Naive thymus-derived CD8-positive, alpha-beta T cell (primary cell): ENCODE measurements around the gene FAM241A. TPM values are rescaled to one million over a fixed set of nuclear protein-coding genes. Genes with fewer than 3 reads are reported as not detected.
"Not testable (repeated sequence)": the region's sequence is repeated elsewhere in the genome, so short reads cannot be mapped to it uniquely, and the experiment has no call there.

Experiments used
- ATAC-seq, 2 donors: fragments of 150-1000 bp; cut with Tn5 transposase in 1 of 2; sonication (Bioruptor Pico), chemical (Tn5 transposase) in 1 of 2; 1 replicate in 1 of 2; 2 replicates in 1 of 2; pipeline ENCODE4 v1.10.0; 2021; ENCODE audit warnings: mild to moderate bottlenecking in 2 of 2, moderate library complexity in 2 of 2
- POLR2A ChIA-PET: fragments of 350-600 bp; sonication (Branson Sonifier 250); formaldehyde crosslinking; loops from one replicate; lab custom pipeline; 2021; ENCODE audit warnings: antibody characterized with exemption; lab: Charles Lee
- DNase-seq, 10 donors: peaks; one replicate each; pipeline versions ENCODE4 v3.0.0 to v3.0.0-alpha.2; 2020 to 2022
- H3K27ac Mint-ChIP-seq, 10 donors: one replicate each; pipeline ENCODE4 v1.8.0; 2020 to 2022; ENCODE audit warnings: mild to moderate bottlenecking in 10 of 10, mixed read lengths in 10 of 10, moderate library complexity in 4 of 10, inconsistent platforms in 1 of 10
- H3K27me3 Mint-ChIP-seq, 5 donors: one replicate each; pipeline ENCODE4 v1.8.0; 2021 to 2022; ENCODE audit warnings: mixed read lengths in 5 of 5
- H3K36me3 Mint-ChIP-seq, 3 donors: one replicate each; pipeline ENCODE4 v1.8.0; 2020 to 2022; ENCODE audit warnings: mixed read lengths in 3 of 3, mild to moderate bottlenecking in 2 of 3, inconsistent platforms in 1 of 3
- H3K4me1 Mint-ChIP-seq, 4 donors: one replicate each; pipeline ENCODE4 v1.8.0; 2021 to 2022; ENCODE audit warnings: mixed read lengths in 4 of 4
- H3K4me3 Mint-ChIP-seq, 10 donors: one replicate each; pipeline ENCODE4 v1.8.0; 2020 to 2022; ENCODE audit warnings: mild to moderate bottlenecking in 10 of 10, mixed read lengths in 10 of 10, moderate library complexity in 6 of 10, inconsistent platforms in 1 of 10
- H3K9me3 Mint-ChIP-seq, 9 donors: one replicate each; pipeline ENCODE4 v1.8.0; 2020 to 2022; ENCODE audit warnings: mixed read lengths in 9 of 9, mild to moderate bottlenecking in 3 of 9, inconsistent platforms in 1 of 9, moderate library complexity in 1 of 9
- polyA plus RNA-seq, 3 donors: library from polyadenylated mRNA; unstranded; fragments of 300-500 nt; fragmentation: Illumina TruSeq; gene quantifications; one replicate each; pipeline ENCODE4 v1.2.3, GENCODE V29; 2021
- total RNA-seq, 8 experiments: library from RNA in 2 of 8; stranded (reverse) in 2 of 8; gene quantifications; one replicate each; pipeline ENCODE4 v1.2.3 and lab custom pipeline; 2021 to 2026

The FAM241A gene
- total and polyA plus RNA-seq, 5 experiments from 2014 or later: 2.8 to 5.3 (median 3.7) TPM

DNA sequence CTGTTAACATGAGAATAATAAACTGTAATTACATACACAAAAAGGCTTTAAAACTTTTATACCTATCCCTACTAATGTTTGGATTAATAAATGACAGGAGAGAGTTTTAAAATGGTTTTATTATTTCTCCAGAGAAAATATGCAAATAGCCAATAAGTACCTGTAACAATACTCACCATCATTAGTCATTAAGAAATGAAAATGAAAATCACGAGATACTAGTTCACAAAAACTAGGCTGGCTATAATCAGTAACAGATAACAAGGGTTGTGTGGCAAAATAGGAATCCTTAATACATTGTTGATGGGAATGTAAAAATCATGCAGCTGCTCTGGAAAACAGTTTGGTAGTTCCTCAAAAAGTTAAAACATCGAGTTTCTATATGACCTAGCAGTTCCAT is 61.2 kb downstream of the FAM241A start:
- H3K27me3 Mint-ChIP-seq: peaks cover 0 to 2% (median 0%) of the 10 kb centered on the region in 5 donors
- ATAC-seq (no peak), DNase-seq (no peak)
- H3K9me3 Mint-ChIP-seq: no peaks in the 10 kb centered on the region
- H3K27ac Mint-ChIP-seq: no peak overlapping the region
- no peaks in the 10 kb centered on the region for H3K36me3 Mint-ChIP-seq
- POLR2A ChIA-PET: no interaction called here
- H3K4me1 Mint-ChIP-seq: no peaks in the 10 kb centered on the region
- H3K4me3 Mint-ChIP-seq: no peak overlapping the region

DNA sequence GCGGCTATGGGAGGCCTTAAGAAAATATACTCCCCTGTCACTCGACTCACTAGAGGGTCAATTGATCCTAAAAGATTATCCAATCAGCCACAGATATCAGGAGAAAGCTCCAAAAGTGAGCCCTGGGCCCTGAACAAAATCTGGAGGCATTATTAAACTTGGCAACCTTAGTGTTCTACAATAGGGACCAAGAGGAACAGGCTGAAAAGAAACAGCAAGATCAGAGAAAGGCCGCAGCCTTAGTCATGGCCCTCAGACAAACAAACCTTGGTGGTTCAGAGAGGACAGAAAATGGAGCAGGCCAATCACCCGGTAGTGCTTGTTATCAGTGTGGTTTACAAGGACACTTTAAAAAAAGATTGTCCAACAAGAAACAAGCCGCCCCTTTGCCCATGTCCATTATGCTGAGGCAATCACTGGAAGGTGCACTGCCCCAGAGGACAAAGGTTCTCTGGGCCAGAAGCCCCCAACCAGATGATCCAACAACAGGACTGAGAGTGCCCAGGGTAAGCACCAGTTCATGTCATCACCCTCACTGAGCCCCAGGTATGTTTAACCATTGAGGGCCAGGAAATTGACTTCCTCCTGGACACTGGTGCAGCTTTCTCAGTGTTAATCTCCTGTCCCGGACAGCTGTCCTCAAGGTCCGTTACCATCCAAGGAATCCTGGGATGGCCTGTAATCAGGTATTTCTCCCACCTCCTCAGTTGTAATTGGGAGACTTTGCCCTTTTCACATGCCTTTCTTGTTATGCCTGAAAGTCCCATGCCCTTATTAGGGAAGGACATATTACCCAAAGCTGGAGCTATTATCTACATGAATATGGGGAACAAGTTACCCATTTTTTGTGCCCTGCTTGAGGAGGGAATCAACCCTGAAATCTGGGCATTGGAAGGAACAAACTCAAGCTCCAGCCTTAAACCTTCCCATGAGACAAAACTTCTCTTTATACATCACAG is 63.2 kb downstream of the FAM241A start:
- H3K27ac Mint-ChIP-seq, H3K9me3 Mint-ChIP-seq, DNase-seq, H3K4me1 Mint-ChIP-seq, H3K27me3 Mint-ChIP-seq, H3K4me3 Mint-ChIP-seq, H3K36me3 Mint-ChIP-seq, POLR2A ChIA-PET, ATAC-seq: not testable (repeated sequence)

DNA sequence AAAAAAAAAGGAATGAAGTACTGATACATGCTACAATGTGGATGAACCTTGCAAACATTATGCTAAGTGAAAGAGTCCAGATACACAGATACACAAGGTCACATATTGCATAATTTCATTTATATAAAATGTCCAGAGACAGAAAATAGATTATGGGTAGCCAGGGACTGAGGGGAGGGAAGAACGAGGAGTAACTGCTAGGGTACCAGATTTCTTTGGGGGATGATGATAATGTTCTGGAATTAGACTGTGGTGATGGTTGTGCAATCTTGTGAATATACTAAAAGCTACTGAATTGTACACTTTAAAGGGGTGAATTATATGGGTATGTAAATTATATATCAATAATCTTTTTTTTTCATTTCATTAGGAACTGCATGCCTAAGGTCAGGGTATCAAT is 65.5 kb downstream of the FAM241A start:
- Mint-ChIP-seq H3K9me3 (no peaks in the 10 kb centered on the region), H3K4me1 (peaks cover 0 to 4% (median 1%) of the 10 kb centered on the region in 4 donors), H3K27ac (peak overlapping the region in 1 of 10 donors; percentile 7), H3K36me3 (no peaks in the 10 kb centered on the region), H3K4me3 (no peak overlapping the region), H3K27me3 (peaks cover 0 to 2% (median 0%) of the 10 kb centered on the region in 5 donors)
- no peak for DNase-seq
- ATAC-seq: no peak
- POLR2A ChIA-PET: no interaction called here

DNA sequence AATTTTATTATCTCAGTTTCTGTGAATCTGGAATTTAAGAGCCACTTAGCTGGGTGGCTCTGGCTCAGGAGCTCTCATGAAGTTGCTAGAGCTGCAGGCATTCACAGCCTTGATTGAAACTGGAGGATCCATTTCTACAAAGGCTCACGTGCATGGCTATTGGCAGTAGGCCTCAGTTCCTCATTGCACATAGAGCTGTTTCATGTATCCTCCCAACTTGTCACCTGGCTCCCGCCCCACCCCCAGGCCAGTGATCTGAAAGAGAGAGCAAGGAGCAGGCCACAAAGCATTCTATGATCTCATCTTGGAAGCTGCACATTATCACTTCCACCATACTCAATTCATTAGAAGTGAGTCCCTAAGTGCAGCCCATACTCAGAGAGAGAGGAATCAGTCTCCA is 67.8 kb downstream of the FAM241A start:
- Mint-ChIP-seq H3K36me3 (no peaks in the 10 kb centered on the region), H3K4me1 (peaks cover 0 to 4% (median 1%) of the 10 kb centered on the region in 4 donors), H3K4me3 (no peak overlapping the region), H3K27me3 (peaks cover 0 to 2% (median 0%) of the 10 kb centered on the region in 5 donors), H3K9me3 (no peaks in the 10 kb centered on the region), H3K27ac (no peak overlapping the region)
- POLR2A ChIA-PET: interaction anchor here (1.3 to 1.4 kb wide), 2 partner anchors 20 to 31 kb away, joined by 3 to 4 read pairs; no protein-coding TSS in a partner anchor
- DNase-seq (no peak), ATAC-seq (no peak)

DNA sequence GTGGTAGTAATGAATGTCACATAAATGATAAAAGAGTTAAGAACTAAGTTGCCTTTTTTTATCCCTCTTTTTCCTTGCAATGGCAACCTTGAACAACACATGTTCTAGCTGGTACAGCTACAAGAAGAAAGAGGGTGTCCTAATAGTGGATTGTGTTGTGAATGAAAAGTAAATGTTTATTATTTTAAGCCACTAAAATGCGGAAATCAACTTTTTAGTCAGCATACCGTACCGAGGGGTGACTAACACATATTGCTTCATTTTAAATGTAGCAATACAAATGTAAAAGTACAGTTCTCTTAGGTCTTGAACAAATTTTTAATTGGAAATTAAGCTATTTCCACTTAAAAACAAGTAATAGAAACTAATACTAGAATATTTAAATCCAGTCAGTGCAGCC is 68.6 kb downstream of the FAM241A start:
- no peaks in the 10 kb centered on the region for H3K9me3 Mint-ChIP-seq
- H3K27me3 Mint-ChIP-seq: no peaks in the 10 kb centered on the region
- H3K4me3 Mint-ChIP-seq: no peak overlapping the region
- DNase-seq (no peak), ATAC-seq (no peak)
- POLR2A ChIA-PET: interaction anchor here (1.4 kb wide), 1 partner anchor 19 kb away, joined by 4 read pairs; no protein-coding TSS in a partner anchor
- H3K4me1 Mint-ChIP-seq: peaks cover 0 to 4% (median 2%) of the 10 kb centered on the region in 4 donors
- no peaks in the 10 kb centered on the region for H3K36me3 Mint-ChIP-seq
- H3K27ac Mint-ChIP-seq: no peak overlapping the region

DNA sequence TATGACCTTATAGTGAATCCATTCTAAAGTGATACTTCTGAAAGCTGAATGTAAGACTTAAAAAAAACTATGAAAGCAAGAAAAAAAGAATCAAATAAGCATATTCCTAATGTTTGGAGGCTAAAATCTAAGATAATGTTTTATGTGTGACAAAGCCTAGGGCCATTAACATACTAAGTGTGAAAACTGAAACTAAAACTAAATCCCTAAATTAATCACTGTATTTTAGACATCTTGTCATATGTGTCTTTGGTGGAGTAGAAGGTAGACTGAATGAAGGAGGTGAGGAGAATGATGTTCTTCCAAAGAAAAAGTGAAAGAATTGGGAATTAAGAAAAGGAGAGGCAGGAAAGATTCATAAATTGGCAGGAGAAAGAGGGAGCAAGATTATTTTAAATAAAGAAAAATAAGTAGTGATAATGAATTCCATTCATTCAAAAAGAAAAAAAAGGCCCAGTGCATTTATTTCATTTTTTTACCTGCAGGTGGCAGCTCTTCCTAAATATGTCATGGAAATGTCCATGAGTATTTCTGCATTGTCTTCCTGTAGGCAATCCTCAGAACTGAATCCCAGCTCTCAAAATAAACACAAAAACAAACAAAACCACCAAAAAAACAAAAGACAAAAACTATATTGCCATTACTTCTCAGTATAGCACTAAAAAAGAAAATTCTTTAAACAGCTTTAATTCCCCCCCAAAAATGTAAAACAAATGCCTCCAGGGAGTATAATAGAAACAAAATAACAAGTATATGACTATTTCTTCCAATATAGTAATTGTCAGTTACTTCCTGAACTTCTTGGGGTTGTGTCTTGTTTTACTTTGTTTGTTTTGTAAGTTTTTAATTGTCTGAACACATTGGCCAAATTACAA is 69.4 kb downstream of the FAM241A start:
- Mint-ChIP-seq H3K9me3 (no peaks in the 10 kb centered on the region), H3K36me3 (no peaks in the 10 kb centered on the region), H3K27me3 (no peaks in the 10 kb centered on the region), H3K4me3 (no peak overlapping the region), H3K4me1 (peaks cover 0 to 4% (median 2%) of the 10 kb centered on the region in 4 donors), H3K27ac (no peak overlapping the region)
- DNase-seq: peak in 3 of 10 donors; percentile 24 to 36 (median 30)
- POLR2A ChIA-PET: interaction anchor here (1.2 kb wide), 1 partner anchor 17 kb away, joined by 6 read pairs; the partner anchor contains the start of gene AP1AR
- peak in 1 of 2 donors; percentile 42 for ATAC-seq

DNA sequence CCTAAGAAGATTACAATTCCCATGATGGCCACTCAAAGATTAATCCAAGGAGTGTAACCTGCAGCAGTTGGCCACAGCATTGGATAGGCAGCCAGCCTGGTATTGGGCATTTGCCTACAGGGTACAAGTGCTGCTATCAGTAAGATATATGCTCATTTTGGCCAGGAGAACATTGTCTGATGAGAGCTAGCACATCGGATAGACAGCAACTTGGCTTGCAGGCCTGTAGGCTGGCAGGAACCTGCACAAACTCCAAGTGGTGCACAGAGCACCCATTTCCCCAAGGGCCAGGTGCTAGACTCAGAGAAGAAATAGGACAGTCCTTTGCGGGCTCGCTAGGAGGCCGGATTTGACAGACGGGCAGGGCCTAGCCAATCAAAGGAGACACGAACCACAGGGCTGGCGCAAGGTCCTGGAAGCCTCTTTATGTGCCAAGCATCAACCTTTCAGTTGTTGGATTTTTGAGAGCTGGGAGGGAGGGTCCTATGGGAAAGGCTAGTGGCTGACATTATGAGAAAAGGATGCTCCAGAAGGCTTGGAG is 74.6 kb downstream of the FAM241A start:
- Mint-ChIP-seq H3K27ac (no peak overlapping the region), H3K4me3 (no peak overlapping the region), H3K36me3 (no peaks in the 10 kb centered on the region), H3K9me3 (no peaks in the 10 kb centered on the region), H3K27me3 (peaks cover 0 to 2% (median 0%) of the 10 kb centered on the region in 5 donors), H3K4me1 (peaks cover 0 to 4% (median 2%) of the 10 kb centered on the region in 4 donors)
- ATAC-seq (no peak), DNase-seq (no peak)
- POLR2A ChIA-PET: interaction anchor here (0.7 kb wide), 1 partner anchor 42 kb away, joined by 5 read pairs; no protein-coding TSS in a partner anchor

DNA sequence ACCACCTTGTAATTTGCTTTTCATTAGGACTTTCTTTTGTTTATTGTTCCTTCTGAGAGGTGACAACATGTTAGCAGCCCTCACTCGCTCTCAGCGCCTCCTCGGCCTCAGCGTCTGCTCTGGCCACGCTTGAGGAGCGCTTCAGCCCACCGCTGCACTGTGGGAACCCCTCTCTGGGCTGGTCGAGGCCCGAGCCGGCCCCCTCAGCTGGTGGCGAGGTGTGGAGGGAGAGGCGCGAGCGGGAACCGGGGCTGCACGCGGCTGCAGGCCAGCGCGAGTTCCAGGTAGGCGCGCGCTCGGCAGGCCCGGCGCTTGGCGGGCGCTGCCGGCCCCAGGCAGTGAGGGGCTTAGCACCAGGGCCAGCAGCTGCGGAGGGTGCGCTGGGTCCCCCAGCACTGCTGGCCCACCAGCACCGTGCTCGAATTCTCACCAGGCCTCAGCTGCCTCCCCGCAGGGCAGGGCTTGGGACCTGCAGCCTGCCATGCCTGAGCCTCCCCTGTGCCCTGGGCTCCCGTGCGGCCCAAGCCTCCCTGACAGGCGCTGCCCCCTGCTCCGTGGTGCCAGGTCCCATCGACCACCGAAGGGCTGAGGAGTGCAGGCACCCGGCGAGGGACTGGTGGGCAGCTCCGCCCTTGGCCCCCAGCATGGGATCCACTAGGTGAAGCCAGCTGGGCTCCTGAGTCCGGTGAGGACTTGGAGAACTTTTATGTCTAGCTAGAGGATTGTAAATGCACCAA is 77.1 kb downstream of the FAM241A start:
- POLR2A ChIA-PET: interaction anchor here (0.8 kb wide), 1 partner anchor 64 kb away, joined by 3 read pairs; the partner anchor contains the start of gene TIFA
- Mint-ChIP-seq H3K4me3 (no peak overlapping the region), H3K4me1 (peaks cover 0 to 4% (median 2%) of the 10 kb centered on the region in 4 donors), H3K27ac (no peak overlapping the region), H3K9me3 (no peaks in the 10 kb centered on the region), H3K27me3 (peaks cover 0 to 6% (median 3%) of the 10 kb centered on the region in 5 donors), H3K36me3 (no peaks in the 10 kb centered on the region)
- DNase-seq: no peak
- no peak for ATAC-seq

DNA sequence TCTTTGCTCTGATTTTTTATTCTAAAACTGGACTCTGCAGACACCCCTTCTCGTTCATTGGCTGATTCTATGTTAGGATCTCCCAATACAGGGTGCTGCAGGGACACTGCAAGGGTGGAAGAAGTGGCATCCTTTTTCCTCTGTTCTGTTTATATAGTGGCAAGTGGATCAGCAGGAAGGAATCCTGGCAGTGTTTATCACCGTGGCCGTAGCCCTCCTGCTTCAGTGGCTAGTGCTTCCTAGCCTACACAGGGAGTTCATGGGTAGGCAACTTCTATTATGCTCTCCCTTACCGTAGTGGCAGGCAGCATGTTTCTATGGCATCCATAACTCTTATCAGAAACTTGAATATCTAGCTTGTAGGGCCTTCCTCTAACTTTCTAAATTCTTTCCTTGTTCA is 79.9 kb downstream of the FAM241A start:
- DNase-seq: no peak
- Mint-ChIP-seq H3K9me3 (no peaks in the 10 kb centered on the region), H3K36me3 (no peaks in the 10 kb centered on the region), H3K27me3 (peaks cover 0 to 6% (median 3%) of the 10 kb centered on the region in 5 donors), H3K4me3 (no peak overlapping the region), H3K27ac (no peak overlapping the region), H3K4me1 (peaks cover 0 to 5% (median 3%) of the 10 kb centered on the region in 4 donors)
- POLR2A ChIA-PET: no interaction called here
- ATAC-seq: no peak

DNA sequence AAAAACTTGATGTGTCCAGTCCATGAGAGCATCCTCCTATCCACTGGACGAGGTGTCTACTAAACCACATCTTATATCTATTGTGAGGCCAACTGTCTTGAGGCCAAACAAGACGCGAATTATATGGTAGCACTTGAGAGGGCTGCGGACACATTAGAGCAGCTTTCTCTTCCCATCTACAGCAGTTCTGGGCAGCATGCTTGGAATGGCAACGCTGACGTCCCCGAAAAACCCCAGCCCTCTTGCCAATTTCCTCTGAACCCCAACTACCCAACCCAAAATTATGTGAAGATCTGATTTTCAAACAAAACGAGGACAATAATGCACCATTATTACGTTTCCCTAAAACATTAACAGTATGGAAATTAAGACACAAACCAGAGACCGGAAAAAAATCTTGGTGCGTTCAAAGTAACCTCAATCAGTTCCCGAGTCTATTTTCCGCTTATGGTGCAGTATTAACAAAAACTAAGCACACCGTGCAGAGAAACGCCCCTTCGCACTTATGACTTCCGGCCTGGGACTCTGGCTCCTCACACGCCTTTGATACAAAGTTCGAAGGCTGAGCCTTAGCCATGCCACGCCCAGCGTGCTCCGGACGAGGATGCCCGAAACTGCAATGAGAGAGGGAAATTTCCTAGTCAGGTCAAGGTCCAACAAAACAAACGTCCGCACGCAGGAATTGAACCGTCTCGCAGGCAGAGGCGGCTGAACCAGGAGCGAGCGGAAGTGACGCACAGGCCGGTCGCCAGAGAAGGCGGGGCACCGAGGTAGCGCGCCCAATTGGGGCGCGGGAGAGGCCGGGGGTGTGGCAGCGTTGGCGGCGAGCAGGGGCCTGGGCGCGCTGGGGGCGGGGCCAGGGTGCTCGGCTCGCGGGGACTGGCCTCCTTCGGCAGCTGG is 85.9 kb downstream of the FAM241A start:
- peak overlapping the region; percentile 91 to 99 (median 96) for H3K4me3 Mint-ChIP-seq
- POLR2A ChIA-PET: interaction anchor here (1.0 to 2.3 kb wide), 7 partner anchors 13 to 406 kb away, joined by 3 to 11 read pairs (median 6); partner anchors contain the start of genes LARP7, TIFA and ZGRF1
- ATAC-seq (peak; percentile 88 to 91), DNase-seq (peak; percentile 93 to 97 (median 96))
- H3K9me3 Mint-ChIP-seq: no peaks in the 10 kb centered on the region
- peaks cover 0 to 3% (median 0%) of the 10 kb centered on the region in 5 donors for H3K27me3 Mint-ChIP-seq
- peak overlapping the region; percentile 98 to 100 (median 99) for H3K27ac Mint-ChIP-seq
- H3K36me3 Mint-ChIP-seq: no peaks in the 10 kb centered on the region
- peaks cover 17 to 44% (median 41%) of the 10 kb centered on the region in 4 donors for H3K4me1 Mint-ChIP-seq
